Posterior cingulate gyrus (tissue), 11 donors: ENCODE measurements around the gene NUDT14.

Experiments used
- DNase-seq, 10 donors: peaks; one replicate each; pipeline versions ENCODE4 v3.0.0 to v3.0.0-alpha.2; 2020 to 2021; ENCODE audit warnings: mixed read lengths in 3 of 10
- intact Hi-C: fragments of 100-400 bp; cut with DNase I; formaldehyde crosslinking; loops from one replicate; pipeline ENCODE4 v1.15.1; 2023

NUDT14 gene

GRCh38 chr14:105165134-105165704 lies 15.9 kb downstream of the NUDT14 start:
- intact Hi-C loops = loop anchor here (5.0 kb wide), 1 partner anchor 73 kb away; no protein-coding TSS in a partner anchor
- no peak for DNase-seq

GRCh38 chr14:105163040-105163742 lies 17.9 kb downstream of the NUDT14 start:
- intact Hi-C loops = no loop called here
- DNase-seq = no peak

- no peak for DNase-seq
- intact Hi-C loops = no loop called here
These were observed 18.5 kb downstream of the NUDT14 start for GRCh38 chr14:105162669-105162979.

DNA sequence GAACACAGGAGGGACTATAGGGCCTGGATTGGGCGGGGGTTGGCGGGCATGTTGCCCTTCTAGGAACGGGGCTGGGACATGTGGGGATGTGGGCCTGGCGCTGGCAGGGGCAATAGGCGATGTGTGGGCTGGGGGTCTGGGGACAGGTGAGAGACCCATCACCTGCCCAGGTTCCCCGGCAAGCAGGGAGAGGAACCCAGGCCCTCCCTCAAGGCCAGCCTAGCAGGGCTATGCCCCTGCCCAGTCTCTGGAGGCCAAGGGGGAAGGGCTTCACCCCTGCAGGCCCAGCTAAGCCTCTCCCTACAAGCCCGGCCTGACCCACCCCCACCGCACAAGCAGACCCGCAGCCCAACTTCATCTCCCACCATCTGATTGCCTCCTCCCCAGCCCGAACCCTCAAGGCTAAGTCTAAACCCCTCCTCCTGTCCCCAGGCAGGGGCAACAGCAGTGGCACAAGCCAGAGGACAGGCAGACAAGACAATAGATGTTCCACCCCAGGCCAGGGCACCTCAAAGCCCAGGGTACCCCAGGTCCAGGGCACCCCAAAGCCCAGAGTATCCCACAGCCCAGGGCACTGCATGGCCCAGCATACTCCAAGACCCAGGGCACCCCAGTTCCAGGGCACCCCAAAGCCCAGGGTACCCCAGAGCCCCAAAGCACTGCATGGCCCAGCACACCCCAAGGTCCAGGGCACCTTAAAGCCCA lies 19.0 kb downstream of the NUDT14 start:
- intact Hi-C loops = no loop called here

GRCh38 chr14:105161309-105161708 lies 19.8 kb downstream of the NUDT14 start:
- DNase-seq = no peak
- intact Hi-C loops = no loop called here

More for the DNA sequence above, 19.0 kb downstream of the NUDT14 start:
- DNase-seq = peak in 5 of 10 donors; percentile 33 to 96 (median 52)

DNA sequence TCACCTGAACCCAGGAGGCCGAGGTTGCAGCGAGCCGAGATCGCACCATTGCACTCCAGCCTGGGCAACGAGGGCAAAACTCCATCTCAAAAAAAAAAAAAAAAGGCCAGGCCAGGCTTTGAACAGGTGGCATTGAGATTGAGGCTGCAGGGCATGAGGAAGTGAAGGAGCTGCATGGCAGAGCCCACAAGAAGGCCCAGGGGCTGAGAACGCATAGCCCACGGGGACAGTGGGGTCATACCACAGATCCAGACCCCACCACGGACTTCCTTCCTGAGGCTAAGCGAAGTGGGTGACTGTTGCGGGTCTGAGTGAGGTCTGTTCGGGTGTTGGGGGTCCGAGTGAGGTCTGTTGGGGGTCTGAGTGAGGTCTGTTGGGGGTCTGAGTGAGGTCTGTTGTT lies 20.3 kb downstream of the NUDT14 start:
- no peak for DNase-seq
- intact Hi-C loops = no loop called here

GRCh38 chr14:105159344-105159743 lies 21.8 kb downstream of the NUDT14 start:
- no peak for DNase-seq
- intact Hi-C loops = no loop called here

- no peak for DNase-seq
- intact Hi-C loops = no loop called here
These were observed 22.3 kb downstream of the NUDT14 start for GRCh38 chr14:105158794-105159193.

DNA sequence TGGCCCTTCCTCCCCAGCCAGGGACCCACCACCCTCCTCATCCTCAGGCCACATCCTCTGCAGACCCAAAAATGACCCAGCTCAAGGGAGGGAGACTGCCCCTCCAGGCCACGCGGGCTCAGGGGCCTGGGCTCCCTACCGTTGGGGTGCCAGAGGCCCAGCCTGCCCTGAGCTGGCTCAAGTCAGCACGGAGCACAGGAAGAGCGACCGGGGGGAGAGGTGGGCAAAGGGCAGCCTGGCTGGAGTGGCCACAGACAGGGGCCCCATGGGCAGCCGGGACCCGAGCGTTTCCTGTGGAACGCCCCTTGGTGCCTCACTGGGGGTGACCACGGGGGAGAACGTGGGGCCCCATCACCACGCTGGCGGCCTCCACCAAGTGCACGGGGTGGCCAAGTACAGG lies 23.2 kb downstream of the NUDT14 start:
- intact Hi-C loops = no loop called here
- no peak for DNase-seq

DNA sequence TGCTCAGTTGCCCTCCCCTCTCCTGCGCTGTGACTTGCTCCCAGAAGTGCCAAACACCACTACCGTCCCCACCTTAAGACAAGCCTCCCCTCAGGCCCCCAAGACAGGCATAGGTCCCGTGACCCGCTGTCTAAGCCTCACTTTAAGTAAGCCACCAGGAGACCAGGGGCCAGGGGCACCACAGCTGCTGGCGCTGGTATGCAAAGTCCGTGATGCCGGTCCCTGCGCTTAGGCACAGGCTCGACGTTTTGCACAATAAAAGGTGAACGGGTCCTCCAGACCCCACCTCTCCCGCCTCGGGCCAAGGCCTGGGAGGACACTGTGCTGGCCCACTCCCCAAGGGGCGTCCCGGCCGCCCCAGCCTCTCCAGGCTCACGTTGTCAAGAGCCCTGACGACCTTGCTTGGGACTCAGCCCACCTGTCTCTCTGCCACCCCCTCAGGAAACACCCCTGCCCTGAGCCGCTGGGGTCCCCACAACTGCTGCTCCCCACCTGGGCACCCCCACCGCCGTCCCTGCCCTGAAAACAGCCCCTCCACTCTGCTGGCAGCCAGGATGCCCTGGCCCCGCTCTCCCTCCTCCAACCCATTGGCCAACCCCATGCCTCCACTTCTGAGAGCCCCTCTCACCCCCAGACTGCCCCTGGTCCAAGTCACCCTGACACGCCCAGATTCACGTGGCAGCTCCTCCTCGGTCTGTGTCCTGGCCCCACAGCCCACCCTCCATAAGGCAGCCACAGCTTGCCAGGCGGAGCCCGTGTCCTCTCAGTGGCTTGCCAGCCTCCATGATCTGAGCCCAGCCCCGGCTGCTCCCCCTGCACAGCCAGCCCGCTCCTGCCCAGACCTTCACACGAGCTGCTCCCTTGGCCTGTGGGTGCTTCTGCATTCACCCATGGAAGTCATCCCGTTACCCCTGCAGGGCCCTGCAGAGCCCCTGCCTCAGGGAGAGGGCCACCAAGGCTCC lies 24.4 kb downstream of the NUDT14 start:
- intact Hi-C loops = no loop called here
- DNase-seq = peak in 2 of 10 donors; percentile 37 to 83

DNA sequence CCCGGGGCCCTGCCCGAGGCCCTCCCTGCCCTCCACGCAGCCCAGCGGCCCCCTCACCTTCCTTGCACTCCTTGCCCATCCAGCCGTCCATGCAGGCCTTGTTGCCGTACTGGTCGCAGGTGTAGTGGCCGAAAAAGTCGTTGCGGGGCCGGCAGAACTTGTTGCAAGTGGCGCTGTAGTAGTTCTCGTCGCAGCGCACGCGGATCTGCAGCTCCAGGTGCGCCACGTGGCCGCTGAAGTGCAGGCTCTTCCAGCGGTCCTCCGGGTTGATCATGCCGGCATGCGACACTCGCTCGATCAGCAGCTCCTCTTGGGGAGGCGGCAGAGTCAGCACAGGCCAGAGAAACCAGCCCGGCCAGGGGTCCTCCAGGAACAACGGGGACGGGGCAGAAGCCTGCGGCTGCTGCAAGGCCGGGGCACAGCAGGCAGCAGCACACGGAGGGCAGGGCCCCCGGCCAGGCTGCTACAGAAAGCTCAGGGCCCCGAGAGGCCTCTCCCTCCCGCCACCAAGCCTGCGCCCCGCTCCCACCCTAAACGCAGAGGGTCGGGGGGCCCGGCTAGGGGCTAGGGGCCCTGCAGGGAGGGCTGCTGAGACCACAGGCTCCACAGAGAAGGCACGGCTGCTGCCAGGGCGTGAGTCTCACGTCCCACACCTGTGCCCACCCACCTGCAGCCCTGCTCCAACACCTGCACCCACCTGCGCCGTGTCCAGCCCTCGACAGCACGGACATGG lies 25.3 kb downstream of the NUDT14 start:
- DNase-seq = peak in 3 of 10 donors; percentile 67 to 88 (median 88)
- intact Hi-C loops = no loop called here

DNA sequence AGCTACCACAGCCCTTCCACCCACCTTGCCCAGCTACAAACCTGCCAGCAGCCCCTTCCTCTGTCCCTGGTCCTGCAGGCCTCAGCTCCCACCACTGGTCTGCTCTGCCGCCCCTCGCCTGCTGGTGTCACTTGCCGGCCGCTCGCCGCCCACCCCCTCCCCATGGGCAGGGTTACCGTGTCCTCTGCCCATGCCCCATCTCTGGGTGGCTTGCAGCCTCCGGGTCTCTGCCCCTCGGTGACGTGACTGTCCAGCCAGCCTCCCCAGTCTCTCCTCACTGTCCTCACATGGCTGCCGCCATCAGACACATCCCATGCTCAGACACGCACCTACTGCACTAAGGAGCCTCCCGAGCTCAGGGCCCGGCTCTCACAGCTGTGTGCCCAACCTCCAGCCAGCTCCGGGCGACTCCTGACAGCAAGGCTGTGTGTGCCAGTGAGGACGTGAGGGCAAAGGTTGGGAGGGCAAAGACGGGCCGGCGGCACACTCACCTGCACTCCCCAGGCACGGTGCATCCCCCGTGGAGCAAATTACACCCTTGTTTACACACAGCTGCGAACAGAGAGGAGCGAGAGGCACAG lies 26.0 kb downstream of the NUDT14 start:
- peak in 3 of 10 donors; percentile 64 to 76 (median 75) for DNase-seq
- intact Hi-C loops = no loop called here

DNA sequence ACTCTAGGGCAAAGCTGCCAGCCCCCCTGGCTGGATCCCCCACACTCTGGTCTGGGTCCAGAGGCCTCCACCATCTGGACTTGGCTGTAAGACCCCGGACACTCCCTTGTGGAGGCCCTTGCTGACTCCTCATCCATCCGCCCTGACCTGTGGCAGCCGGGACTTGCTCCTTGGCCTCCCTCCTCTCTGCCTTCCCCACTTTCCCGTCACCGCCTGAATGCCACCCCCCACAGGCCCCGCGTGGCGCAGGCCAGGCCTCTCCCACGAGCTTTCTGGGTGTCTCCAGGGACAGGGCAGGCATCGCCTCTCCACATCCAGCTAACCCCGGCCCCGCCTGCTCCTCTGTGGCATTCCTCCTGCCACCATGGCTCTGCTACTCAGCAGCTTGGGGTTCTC lies 26.6 kb downstream of the NUDT14 start:
- DNase-seq = peak in 3 of 10 donors; percentile 61 to 75 (median 74)
- intact Hi-C loops = no loop called here

GRCh38 chr14:105153739-105154475 lies 27.2 kb downstream of the NUDT14 start:
- DNase-seq = peak in 4 of 10 donors; percentile 6 to 84 (median 70)
- intact Hi-C loops = no loop called here

GRCh38 chr14:105153331-105153731 lies 27.8 kb downstream of the NUDT14 start:
- peak in 4 of 10 donors; percentile 6 to 77 (median 74) for DNase-seq
- intact Hi-C loops = no loop called here

DNA sequence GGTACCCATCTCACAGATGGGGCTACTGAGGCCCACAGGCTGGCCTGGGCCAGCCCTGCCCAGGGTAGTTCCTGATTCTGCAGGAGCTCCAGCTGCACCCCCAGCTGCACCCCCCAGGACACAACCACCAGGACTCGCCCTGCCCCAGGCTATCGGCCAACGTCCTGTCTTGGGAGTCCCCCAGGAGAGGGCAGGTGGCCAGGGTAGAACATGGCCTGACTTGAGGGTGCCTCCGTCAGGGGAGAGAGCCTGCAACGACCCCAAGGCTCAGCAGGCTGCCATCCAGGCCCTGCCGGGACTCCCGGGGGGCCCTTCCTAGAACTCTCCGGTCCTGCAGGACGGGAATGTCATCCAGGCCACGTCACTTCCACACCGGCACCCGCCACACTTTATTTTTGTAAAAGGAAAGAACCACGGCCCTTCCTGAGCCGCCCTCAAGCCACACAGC lies 28.3 kb downstream of the NUDT14 start:
- peak in 3 of 10 donors; percentile 2 to 67 (median 57) for DNase-seq
- intact Hi-C loops = no loop called here

DNA sequence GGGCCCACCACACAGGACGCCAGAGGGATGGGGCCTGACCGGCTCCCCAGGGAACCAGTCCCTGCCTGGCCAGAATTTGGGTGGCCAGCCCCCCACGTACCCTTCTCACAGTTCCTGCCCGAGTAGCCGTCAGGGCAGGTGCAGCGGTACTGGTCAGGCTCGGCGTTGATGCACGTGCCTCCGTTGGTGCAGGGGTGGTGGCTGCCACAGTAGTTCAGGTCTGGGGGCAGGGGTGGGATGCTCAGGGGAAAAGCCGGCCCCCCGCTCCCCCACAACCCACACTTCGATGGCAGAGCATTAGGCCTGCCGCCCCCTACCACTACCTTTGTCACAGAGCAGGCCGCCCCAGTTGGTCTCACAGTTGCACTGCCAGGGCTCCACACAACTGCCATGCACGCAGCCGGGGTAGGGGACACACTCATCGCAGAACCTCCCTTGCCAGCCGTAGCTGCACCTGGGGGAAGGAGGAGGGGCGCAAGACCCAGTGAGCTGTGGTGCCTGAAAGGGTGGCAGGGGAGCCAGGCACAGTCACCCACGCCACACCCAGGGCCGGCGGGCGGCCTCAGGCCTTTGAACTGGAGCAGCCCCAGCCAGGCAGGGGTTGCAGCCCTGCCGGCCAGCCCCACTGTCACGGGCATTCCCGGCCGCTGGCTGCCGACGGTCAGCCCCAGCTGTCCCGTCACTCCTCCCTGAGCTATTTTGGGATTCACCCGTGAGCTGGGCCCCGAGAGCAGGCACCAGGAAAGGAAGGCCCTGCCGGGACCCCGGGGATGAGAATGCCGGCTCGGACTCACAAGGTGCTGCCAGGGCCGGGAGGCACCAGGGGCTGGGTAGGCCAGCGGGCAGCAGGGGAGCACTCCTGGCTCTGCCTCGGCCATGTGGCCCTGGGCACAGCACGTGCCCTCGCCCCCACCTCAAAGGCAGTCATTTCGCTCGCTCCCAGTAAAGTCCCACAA lies 29.0 kb downstream of the NUDT14 start:
- DNase-seq = peak in 4 of 10 donors; percentile 7 to 85 (median 76)
- intact Hi-C loops = no loop called here
